Motor neuron (in vitro differentiated cells): ENCODE data around the gene TSSK6. TPM values are rescaled to one million over a fixed set of nuclear protein-coding genes. Genes with fewer than 3 reads are reported as not detected.

Source experiments
- ATAC-seq, 8 experiments: fragments of 200-7000 bp; cut with Tn5 transposase; replicated peaks in 6 of 8; 2 replicates each; pipeline ENCODE4 v1.8.0; 2021; ENCODE audit warnings: mild to moderate bottlenecking in 8 of 8, moderate library complexity in 8 of 8
- H3K27ac ChIP-seq, 2 donors: fragments of 250-450 bp; sonication (Bioruptor Pico); 2 replicates each; pipeline ENCODE4 v1.9.0; 2021; ENCODE audit warnings: antibody characterized with exemption in 2 of 2, mild to moderate bottlenecking in 2 of 2, moderate library complexity in 1 of 2
- H3K4me1 ChIP-seq, 2 donors: fragments of 250-450 bp; sonication (Bioruptor Pico); replicated peaks in 1 of 2; 2 replicates each; pipeline ENCODE4 v1.6.1; 2021; ENCODE audit warnings: antibody characterized with exemption in 2 of 2, mild to moderate bottlenecking in 2 of 2, moderate library complexity in 1 of 2
- H3K4me3 ChIP-seq, 5 donors: fragments of 250-450 bp; sonication (Bioruptor Pico); 2 replicates each; pipeline ENCODE4 v1.9.0; 2021; ENCODE audit warnings: antibody characterized with exemption in 5 of 5, mild to moderate bottlenecking in 5 of 5, moderate library complexity in 4 of 5
- WGBS, 10 experiments: fragments of 450-650 bp; shearing (Covaris generic); methylation state at CpG; one replicate each; pipeline ENCODE4 v1.0.0; 2022; 5-methylcytosine and 5-hydroxymethylcytosine counted together
- in situ Hi-C, 9 experiments: fragments of 400-800 bp; cut with MboI; loops; one replicate each; pipeline ENCODE4 v1.15.0; 2021; ENCODE audit warnings: low sequenced_read_pairs in 9 of 9, low pct_unique_long_range_greater_than_20kb in 2 of 9; ENCODE audit not compliant: unreplicated experiment in 9 of 9
- total RNA-seq, 8 experiments: library from RNA; unstranded; fragments of 300-600 nt; gene quantifications; 2 replicates each; pipeline versions ENCODE4 v1.2.3 to v1.2.4, GENCODE V29; 2022

TSSK6 gene
- total RNA-seq, 8 experiments from 2014 or later = 0.92 to 3.2 (median 2.0) TPM

DNA sequence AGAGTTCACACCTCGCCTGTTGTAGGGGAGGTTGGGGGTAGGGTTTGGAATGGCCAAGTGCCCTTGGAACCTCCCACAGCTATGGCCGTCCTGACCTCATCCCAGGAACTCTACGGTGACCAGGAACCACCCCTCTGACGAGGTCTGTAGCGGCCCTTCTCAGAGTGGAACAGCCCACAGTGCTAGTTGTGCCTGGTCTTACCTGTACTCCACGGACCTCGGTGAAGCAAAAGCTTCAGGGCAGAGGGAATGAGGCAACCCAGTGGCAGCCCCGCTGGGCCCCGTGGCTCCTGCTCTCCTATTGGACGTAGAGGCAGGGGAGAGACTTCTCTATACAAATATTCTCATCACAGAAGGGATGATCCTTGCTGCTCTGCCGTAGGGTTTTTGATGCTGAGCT lies 7.1 kb downstream of the TSSK6 start:
- 43 to 97% (median 78%) methylated on average over 1 to 6 of the region's 11 CpGs; no CpG with 5 or more reads in 6 of the 10 experiments for WGBS, 10 experiments
- H3K4me3 ChIP-seq = no peak overlapping the region
- in situ Hi-C loops = no loop called here
- ATAC-seq = peak in 5 of 8 experiments; percentile 9 to 35 (median 19)
- peaks cover 0 to 12% of the 10 kb centered on the region in 2 donors for H3K4me1 ChIP-seq
- no peak overlapping the region for H3K27ac ChIP-seq

DNA sequence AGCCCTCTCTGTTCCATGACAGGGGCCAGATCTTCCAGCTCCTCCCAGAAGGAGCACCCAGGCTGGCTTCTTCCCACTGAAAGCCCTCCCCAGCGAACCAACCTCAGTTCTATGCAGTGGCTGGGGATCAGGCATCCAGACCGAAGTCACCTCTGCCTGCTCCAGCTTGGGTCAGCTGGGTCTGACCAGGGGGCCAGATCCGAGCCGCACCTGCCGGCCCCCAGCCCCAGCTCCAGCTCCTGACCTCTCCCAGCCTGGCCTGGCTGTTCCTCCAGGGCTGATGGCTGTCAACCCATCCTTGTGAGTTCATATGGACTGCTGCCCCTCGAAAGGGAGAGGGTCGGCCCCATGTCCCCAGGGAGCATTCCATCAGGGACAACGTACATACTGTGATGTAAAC lies 8.0 kb downstream of the TSSK6 start:
- Histone ChIP-seq H3K27ac (peak overlapping the region in 1 of 2 donors; percentile 12), H3K4me3 (no peak overlapping the region), H3K4me1 (peaks cover 0 to 12% of the 10 kb centered on the region in 2 donors)
- in situ Hi-C loops = no loop called here
- 73 to 100% (median 92%) methylated on average over 2 of the region's 8 CpGs; no CpG with 5 or more reads in 7 of the 10 experiments for WGBS, 10 experiments
- ATAC-seq = peak in 2 of 8 experiments; percentile 8 to 11

DNA sequence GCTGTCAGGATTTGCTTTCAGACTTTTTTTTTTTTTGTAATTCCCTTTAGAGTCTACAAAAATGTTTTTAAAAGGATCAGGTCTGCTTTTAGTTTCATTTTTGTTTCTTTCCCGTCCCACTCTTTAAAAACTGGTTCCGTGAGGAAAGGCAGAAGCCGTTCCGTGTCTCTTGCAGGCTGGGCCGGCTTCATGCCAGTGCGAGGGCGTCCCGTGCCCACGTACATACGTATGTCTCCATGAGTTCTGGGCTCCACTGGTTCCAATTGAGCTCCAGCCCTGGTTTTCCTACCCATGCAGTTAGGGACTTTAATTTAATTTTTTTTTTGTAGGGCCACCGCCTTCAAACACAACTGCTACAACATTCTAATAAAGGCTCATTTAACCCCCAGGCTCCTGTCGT lies 8.8 kb downstream of the TSSK6 start:
- in situ Hi-C loops = no loop called here
- Histone ChIP-seq H3K27ac (no peak overlapping the region), H3K4me3 (no peak overlapping the region), H3K4me1 (peaks cover 0 to 12% of the 10 kb centered on the region in 2 donors)
- WGBS, 10 experiments = 82 to 100% (median 96%) methylated on average over 1 to 12 of the region's 12 CpGs
- ATAC-seq = no peak

DNA sequence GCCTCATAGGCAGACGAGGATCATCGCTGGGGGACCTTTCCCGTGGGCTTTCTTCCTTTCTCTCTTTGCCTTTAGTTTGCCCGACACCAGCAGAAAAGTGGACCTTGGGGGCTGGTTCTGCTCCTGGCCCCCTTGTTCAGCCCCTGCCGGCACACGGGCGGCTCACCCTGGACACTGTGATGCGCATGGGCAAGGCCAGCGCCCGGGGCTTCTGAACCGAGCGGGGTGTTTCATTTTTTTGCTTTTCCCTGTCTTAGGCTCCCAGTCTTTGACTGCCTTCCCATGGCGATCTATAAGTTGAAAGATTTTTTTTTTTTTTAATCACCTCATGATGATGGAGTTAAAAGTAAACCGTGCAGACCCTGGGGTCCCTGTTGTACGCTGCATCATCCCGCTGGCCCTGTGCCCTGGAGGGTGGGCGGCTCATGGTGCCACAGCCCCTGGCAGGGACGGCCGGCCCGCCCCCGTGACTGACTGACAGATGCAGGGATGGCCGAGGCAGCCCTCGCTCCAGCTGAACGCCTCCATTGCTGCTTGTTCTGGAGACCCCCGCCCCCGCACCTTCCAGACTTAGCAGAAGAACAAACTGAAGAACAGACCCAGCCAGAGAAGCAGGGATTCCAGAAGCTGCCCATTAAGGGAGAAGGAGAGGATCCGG lies 9.6 kb downstream of the TSSK6 start:
- Histone ChIP-seq H3K27ac (no peak overlapping the region), H3K4me3 (no peak overlapping the region), H3K4me1 (peaks cover 0 to 12% of the 10 kb centered on the region in 2 donors)
- ATAC-seq = peak in 2 of 8 experiments; percentile 14 to 45
- in situ Hi-C loops = no loop called here
- WGBS, 10 experiments = 53 to 100% (median 83%) methylated on average over 1 to 13 of the region's 27 CpGs; no CpG with 5 or more reads in 1 of the 10 experiments

DNA sequence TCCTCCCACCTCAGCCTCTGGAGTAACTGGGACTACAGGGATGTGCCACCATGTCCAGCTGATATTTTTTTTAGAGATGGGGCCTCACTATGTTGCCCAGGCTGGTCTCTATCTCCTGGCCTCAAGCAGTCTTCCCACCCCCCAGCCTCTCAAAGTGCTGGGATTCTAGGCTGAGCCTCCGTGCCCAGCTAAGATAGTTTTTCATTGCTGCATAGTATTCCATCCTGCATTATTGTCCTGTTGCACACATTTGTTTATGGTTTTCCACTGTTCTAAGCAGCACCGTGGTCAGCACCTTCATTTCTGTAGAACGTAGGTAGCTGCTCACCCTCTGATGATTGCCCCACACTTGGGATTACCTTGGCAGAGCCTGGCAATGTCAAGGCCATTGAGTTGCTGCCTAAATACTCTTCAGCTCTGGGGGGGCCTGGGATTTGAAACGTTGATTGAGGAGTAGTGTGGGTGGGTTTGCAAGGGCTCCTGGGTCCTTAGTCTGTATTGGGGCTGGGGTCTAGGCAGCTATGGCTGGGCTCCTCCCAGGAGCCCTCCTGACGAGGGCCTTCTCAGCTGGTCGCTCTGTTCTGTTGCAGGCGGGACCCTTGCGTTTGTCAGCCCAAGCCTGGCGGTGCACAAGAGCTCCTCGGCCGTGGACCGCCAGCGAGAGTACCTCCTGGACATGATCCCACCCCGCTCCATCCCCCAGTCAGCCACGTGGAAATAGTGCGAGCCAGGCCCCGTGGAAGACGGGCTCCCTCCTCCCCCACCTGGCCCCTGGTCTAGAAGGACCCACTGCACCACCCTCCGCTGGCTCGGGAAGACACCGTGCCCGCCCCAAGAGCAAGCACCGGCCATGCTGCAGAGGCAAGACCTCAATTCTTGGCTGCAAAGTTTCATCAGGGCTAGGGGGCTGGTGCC lies 10.3 kb downstream of the TSSK6 start:
- no peak overlapping the region for H3K27ac ChIP-seq
- WGBS, 10 experiments = 60 to 100% (median 90%) methylated on average over 1 to 11 of the region's 23 CpGs; no CpG with 5 or more reads in 3 of the 10 experiments
- no peak for ATAC-seq
- H3K4me3 ChIP-seq = no peak overlapping the region
- H3K4me1 ChIP-seq = peaks cover 0 to 12% of the 10 kb centered on the region in 2 donors
- in situ Hi-C loops = no loop called here

GRCh38 chr19:19502808-19503602 lies 12.3 kb downstream of the TSSK6 start:
- Histone ChIP-seq H3K4me3 (no peak overlapping the region), H3K27ac (no peak overlapping the region), H3K4me1 (no peaks in the 10 kb centered on the region)
- ATAC-seq = no peak
- WGBS, 10 experiments = 57 to 100% (median 94%) methylated on average over 1 to 8 of the region's 18 CpGs
- in situ Hi-C loops = no loop called here

DNA sequence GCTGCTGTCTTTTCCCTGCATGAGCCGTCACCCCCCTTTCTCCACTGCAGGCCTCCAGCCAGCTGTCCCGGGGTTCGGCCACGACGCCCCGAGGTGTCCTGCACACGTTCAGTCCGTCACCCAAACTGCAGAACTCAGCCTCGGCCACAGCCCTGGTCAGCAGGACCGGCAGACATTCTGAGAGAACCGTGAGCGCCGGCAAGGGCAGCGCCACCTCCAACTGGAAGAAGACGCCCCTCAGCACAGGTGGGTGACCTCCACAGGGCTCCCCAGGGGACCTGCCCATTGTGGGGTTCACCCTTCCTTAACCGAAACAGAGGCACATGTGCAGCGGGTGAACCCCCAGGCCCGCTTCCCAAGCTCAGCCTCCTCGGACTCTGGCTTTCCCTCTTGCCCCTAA lies 13.1 kb downstream of the TSSK6 start:
- 80 to 100% (median 95%) methylated on average over 1 to 8 of the region's 19 CpGs; no CpG with 5 or more reads in 4 of the 10 experiments for WGBS, 10 experiments
- in situ Hi-C loops = no loop called here
- Histone ChIP-seq H3K27ac (no peak overlapping the region), H3K4me1 (no peaks in the 10 kb centered on the region), H3K4me3 (no peak overlapping the region)
- no peak for ATAC-seq

DNA sequence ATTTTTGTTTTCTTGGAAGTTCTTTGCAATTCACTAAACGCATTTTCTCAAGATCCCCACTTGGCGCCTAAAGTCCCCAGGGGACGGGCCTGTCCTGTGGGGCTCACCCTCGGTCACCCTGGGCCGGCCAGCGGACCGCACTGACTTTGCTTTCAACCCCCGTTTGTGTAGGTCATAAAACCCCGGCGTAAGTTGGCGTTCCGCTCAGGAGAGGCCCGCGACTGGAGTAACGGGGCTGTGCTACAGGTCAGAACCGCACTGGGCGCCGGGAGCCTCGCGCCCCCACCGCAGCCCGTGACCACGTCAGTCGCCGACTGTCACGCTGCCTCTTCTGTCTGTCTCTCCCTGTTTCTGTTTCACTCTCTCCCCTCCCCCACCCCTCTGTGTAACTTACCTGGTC lies 13.6 kb downstream of the TSSK6 start:
- 93 to 100% (median 96%) methylated on average over 2 to 18 of the region's 26 CpGs; no CpG with 5 or more reads in 4 of the 10 experiments for WGBS, 10 experiments
- H3K4me3 ChIP-seq = no peak overlapping the region
- no peak for ATAC-seq
- in situ Hi-C loops = no loop called here
- H3K27ac ChIP-seq = no peak overlapping the region
- no peaks in the 10 kb centered on the region for H3K4me1 ChIP-seq

DNA sequence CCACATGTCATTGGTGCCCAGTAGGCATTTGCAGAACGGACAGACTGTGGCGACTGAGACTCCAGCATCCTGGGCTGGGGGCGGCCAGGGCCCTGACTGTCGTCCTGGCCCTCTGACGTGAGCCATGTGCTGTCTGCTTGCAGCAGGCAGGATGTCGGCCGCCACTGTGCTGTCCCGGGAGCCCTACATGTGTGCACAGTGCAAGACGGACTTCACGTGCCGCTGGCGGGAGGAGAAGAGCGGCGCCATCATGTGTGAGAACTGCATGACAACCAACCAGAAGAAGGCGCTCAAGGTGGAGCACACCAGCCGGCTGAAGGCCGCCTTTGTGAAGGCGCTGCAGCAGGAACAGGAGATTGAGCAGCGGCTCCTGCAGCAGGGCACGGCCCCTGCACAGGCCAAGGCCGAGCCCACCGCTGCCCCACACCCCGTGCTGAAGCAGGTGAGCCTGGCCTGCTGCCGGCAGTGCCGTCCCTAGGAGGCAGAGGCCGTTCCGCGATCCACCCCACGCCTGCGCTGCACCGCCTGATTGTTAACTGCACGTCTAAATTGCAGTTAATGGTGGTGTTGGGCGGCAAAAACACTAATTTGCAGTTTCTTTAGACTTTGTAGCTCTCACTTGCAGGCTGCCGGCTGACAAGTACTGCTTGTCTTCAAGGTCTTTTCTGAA lies 14.2 kb downstream of the TSSK6 start:
- in situ Hi-C loops = no loop called here
- peak in 2 of 8 experiments; percentile 14 to 21 for ATAC-seq

DNA sequence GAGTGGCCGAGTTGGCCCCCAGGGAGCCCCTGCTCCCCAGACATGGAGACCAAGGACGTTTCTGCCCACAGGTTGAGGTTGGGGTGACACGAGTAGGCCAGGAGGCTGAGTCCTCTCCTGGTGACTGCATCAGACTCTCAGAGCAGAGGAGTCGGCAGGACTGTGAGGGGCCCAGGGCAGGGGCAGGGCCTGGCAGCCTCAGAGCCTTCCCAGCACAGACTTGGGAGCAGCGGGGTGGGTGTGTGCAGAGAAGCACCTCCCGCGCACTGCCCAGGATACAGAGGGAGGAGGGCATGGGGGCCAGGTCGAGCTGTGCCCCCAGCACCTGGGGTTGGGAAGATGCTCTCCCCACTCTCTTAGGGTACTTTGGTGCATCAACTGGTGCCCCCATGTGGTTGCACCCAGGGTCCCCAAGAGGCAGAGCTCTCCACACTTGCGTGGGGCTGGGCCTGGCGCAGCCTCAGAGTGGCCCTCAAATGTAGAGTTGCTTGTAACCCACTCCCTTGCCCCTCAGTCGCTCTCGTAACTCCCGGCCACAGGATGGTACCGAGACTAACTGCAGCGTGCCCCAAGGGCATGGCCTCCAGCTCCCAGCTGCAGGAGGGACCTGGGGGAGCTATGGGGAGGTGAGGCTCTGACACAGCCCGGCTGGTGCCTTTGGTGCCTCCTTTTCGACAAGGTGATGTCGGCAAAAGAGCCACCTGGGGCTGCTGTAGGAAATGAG lies 15.9 kb downstream of the TSSK6 start:
- Histone ChIP-seq H3K27ac (no peak overlapping the region), H3K4me3 (no peak overlapping the region), H3K4me1 (no peaks in the 10 kb centered on the region)
- in situ Hi-C loops = loop anchor here in 7 of 9 experiments (10.0 to 25.0 kb wide), 7 partner anchors 112 to 362 kb away; partner anchors contain the start of genes MEF2B (in 1 of the 7) and TMEM161A (in 1 of the 7)
- 50 to 100% (median 80%) methylated on average over 1 to 7 of the region's 18 CpGs; no CpG with 5 or more reads in 5 of the 10 experiments for WGBS, 10 experiments
- ATAC-seq = peak in 4 of 8 experiments; percentile 16 to 35 (median 22)

More for the DNA sequence above, 14.2 kb downstream of the TSSK6 start:
- 76 to 100% (median 94%) methylated on average over 1 to 6 of the region's 34 CpGs; no CpG with 5 or more reads in 3 of the 10 experiments for WGBS, 10 experiments
- Histone ChIP-seq H3K4me3 (no peak overlapping the region), H3K27ac (no peak overlapping the region), H3K4me1 (no peaks in the 10 kb centered on the region)

GRCh38 chr19:19498255-19498991 lies 16.9 kb downstream of the TSSK6 start:
- ATAC-seq = no peak
- in situ Hi-C loops = loop anchor here in 7 of 9 experiments (10.0 to 25.0 kb wide), 7 partner anchors 111 to 361 kb away; partner anchors contain the start of genes MEF2B (in 1 of the 7) and TMEM161A (in 1 of the 7)
- 91 to 100% (median 93%) methylated on average over 4 to 6 of the region's 33 CpGs; no CpG with 5 or more reads in 6 of the 10 experiments for WGBS, 10 experiments
- no peak overlapping the region for H3K4me3 ChIP-seq
- no peak overlapping the region for H3K27ac ChIP-seq
- H3K4me1 ChIP-seq = no peaks in the 10 kb centered on the region
